ENCODE measurements around the gene HBG1. TPM values are rescaled to one million over a fixed set of nuclear protein-coding genes. Genes with fewer than 3 reads are reported as not detected.

Gene HBG1
- total RNA-seq, 1 experiment from 2014 or later, result 2.3 TPM

DNA sequence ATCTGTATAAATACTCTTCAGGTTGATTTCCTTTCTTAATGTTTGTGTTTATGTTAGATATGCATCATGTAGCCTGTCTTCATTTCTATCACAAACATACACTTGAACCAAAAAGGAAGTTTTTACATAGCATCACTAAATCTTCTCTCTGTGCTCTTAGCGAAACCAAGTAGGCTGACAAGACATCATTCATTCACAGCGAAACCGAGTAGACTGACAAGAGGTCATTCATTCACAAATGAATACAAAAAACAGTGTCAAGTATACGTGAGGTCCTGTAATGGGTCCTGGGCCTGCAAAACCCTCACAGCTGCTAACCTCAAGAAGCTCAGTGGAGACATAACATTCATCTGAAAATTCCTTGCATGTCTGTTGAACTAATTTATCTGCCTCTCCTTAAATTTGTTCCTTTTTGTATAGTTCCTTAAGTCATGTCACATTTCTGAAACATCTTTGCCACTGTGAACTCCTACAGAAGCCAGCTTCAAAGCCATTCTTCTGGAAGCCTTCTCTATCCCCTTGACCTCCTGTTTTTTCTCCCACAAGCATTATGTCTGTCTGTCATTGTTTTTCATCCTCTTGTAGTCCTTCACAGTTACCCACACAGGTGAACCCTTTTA lies 29.9 kb upstream of the HBG1 start:
- Histone ChIP-seq H3K4me3 (ENCODE audit: low read depth in 2 of 2, low read length in 2 of 2) (no peak overlapping the region), H3K4me1 (ENCODE audit: control insufficient read depth, insufficient read depth, low read length) (peaks cover 7% of the 10 kb centered on the region; the same call in 1 of the 2 replicates), H3K36me3 (ENCODE audit: control insufficient read depth, insufficient read depth, low read length) (no peaks in the 10 kb centered on the region), H3K27ac (ENCODE audit: low read length) (0 out of 2 replicates have a peak overlapping the region, but pooled peaks have one; percentile 18), H3K27me3 (ENCODE audit: control insufficient read depth, insufficient read depth, low read length) (no peaks in the 10 kb centered on the region), H3K9me3 (ENCODE audit: control insufficient read depth, insufficient read depth, low read depth, low read length) (no peaks in the 10 kb centered on the region)
- no peak for TF ChIP-seq TCF7L2 (IDR thresholded peaks at IDR 0.05; ENCODE audit: low read depth, low read length)
- TF ChIP-seq SIN3A (IDR thresholded peaks at IDR 0.05; ENCODE audit: borderline replicate concordance, insufficient read depth, low read depth, low read length), result no peak
- TF ChIP-seq, protein P1, sequence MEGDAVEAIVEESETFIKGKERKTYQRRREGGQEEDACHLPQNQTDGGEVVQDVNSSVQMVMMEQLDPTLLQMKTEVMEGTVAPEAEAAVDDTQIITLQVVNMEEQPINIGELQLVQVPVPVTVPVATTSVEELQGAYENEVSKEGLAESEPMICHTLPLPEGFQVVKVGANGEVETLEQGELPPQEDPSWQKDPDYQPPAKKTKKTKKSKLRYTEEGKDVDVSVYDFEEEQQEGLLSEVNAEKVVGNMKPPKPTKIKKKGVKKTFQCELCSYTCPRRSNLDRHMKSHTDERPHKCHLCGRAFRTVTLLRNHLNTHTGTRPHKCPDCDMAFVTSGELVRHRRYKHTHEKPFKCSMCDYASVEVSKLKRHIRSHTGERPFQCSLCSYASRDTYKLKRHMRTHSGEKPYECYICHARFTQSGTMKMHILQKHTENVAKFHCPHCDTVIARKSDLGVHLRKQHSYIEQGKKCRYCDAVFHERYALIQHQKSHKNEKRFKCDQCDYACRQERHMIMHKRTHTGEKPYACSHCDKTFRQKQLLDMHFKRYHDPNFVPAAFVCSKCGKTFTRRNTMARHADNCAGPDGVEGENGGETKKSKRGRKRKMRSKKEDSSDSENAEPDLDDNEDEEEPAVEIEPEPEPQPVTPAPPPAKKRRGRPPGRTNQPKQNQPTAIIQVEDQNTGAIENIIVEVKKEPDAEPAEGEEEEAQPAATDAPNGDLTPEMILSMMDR (IDR thresholded peaks at IDR 0.05), result no peak
- TF ChIP-seq POLR2AphosphoS5 (IDR thresholded peaks at IDR 0.05; ENCODE audit: low read depth, low read length), result no peak
- TF ChIP-seq REST (IDR thresholded peaks at IDR 0.05; ENCODE audit: insufficient read depth in 1 of 2, low read depth in 2 of 2, low read length in 1 of 2), result no peak
- in situ Hi-C loops (cut with HindIII; ENCODE audit: low pct_unique_long_range_greater_than_20kb, low sequenced_read_pairs), result no loop called here
- ChIA-PET CTCF (no interaction called here), POLR2A (no interaction called here)
- intact Hi-C loops (cut with micrococcal nuclease; ENCODE audit: unreplicated experiment), result loop anchor here (10.0 kb wide), 1 partner anchor 1095 kb away; no protein-coding TSS in a partner anchor
- ATAC-seq (no peak), DNase-seq (ENCODE audit: low read depth, low spot score) (no peak)
- no TSS peak for BruUV-seq (replicated peaks)

- CTCF ChIA-PET, result interaction anchor here (1.1 kb wide), 1 partner anchor 973 kb away, joined by 3 read pairs; no protein-coding TSS in a partner anchor
Observed at GRCh38 chr11:5277807-5278382, 28.2 kb upstream of the HBG1 start.

More at GRCh38 chr11:5277807-5278382, 28.2 kb upstream of the HBG1 start:
- DNase-seq (ENCODE audit: low read depth, low spot score) (no peak), ATAC-seq (no peak)
- POLR2A ChIA-PET, result no interaction called here
- Histone ChIP-seq H3K4me1 (ENCODE audit: control insufficient read depth, insufficient read depth, low read length) (peaks cover 7% of the 10 kb centered on the region; the same call in 1 of the 2 replicates), H3K27me3 (ENCODE audit: control insufficient read depth, insufficient read depth, low read length) (no peaks in the 10 kb centered on the region), H3K9me3 (ENCODE audit: control insufficient read depth, insufficient read depth, low read depth, low read length) (no peaks in the 10 kb centered on the region), H3K27ac (ENCODE audit: low read length) (no peak overlapping the region), H3K36me3 (ENCODE audit: control insufficient read depth, insufficient read depth, low read length) (no peaks in the 10 kb centered on the region), H3K4me3 (ENCODE audit: low read depth in 2 of 2, low read length in 2 of 2) (no peak overlapping the region)
- BruUV-seq (replicated peaks), result no TSS peak
- intact Hi-C loops (cut with micrococcal nuclease; ENCODE audit: unreplicated experiment) (no loop called here), in situ Hi-C loops (cut with HindIII; ENCODE audit: low pct_unique_long_range_greater_than_20kb, low sequenced_read_pairs) (no loop called here)
- TF ChIP-seq, protein P1 (IDR thresholded peaks at IDR 0.05), result no peak
- TF ChIP-seq TCF7L2 (IDR thresholded peaks at IDR 0.05; ENCODE audit: low read depth, low read length) (no peak), REST (IDR thresholded peaks at IDR 0.05; ENCODE audit: insufficient read depth in 1 of 2, low read depth in 2 of 2, low read length in 1 of 2) (no peak), POLR2AphosphoS5 (IDR thresholded peaks at IDR 0.05; ENCODE audit: low read depth, low read length) (no peak), SIN3A (IDR thresholded peaks at IDR 0.05; ENCODE audit: borderline replicate concordance, insufficient read depth, low read depth, low read length) (no peak)
